Activated T-cell treated with anti-CD3 and anti-CD28 coated beads, Interleukin-2, amount 50 U/mL, for 24 hours (primary cell): ENCODE measurements around the gene FLVCR1.
"Not testable (repeated sequence)": the region's sequence is repeated elsewhere in the genome, so short reads cannot be mapped to it uniquely, and the experiment has no call there.

Source experiments
- DNase-seq: peaks from one replicate; pipeline ENCODE4 v3.0.0-alpha.2; 2020
- H3K27ac Mint-ChIP-seq: 2 replicates; pipeline ENCODE4 v1.8.0; 2020; ENCODE audit warnings: mild to moderate bottlenecking, mixed read lengths
- H3K27me3 Mint-ChIP-seq: 2 replicates; pipeline ENCODE4 v1.8.0; 2020; ENCODE audit warnings: mixed read lengths
- H3K36me3 Mint-ChIP-seq: 2 replicates; pipeline ENCODE4 v1.8.0; 2020; ENCODE audit warnings: low read depth, mixed read lengths
- H3K4me1 Mint-ChIP-seq: 2 replicates; pipeline ENCODE4 v1.8.0; 2020; ENCODE audit warnings: low read depth, mixed read lengths
- H3K4me3 Mint-ChIP-seq: 2 replicates; pipeline ENCODE4 v1.8.0; 2020; ENCODE audit warnings: mild to moderate bottlenecking, moderate library complexity, mixed read lengths
- H3K9me3 Mint-ChIP-seq: 2 replicates; pipeline ENCODE4 v1.8.0; 2020; ENCODE audit warnings: mixed read lengths

Gene FLVCR1

GRCh38 chr1:212857992-212858460 lies at the start of gene FLVCR1:
TSS of gene FLVCR1 (plus strand) at chr1:212858275. CDS start at chr1:212858453, 178 bp downstream.
- Mint-ChIP-seq H3K27me3 (no peaks in the 10 kb centered on the region), H3K4me3 (no peak within 1 kb of the TSS), H3K27ac (peak within 1 kb of the TSS; percentile 97), H3K4me1 (peaks cover 17% of the 10 kb centered on the region), H3K36me3 (peaks cover 24% of the 10 kb centered on the region), H3K9me3 (no peaks in the 10 kb centered on the region)
- peak; percentile 95 for DNase-seq

GRCh38 chr1:212814537-212815334 lies 43.3 kb upstream of the FLVCR1 start:
- Mint-ChIP-seq H3K27me3 (no peaks in the 10 kb centered on the region), H3K27ac (no peak overlapping the region), H3K9me3 (no peaks in the 10 kb centered on the region), H3K36me3 (peaks cover 11% of the 10 kb centered on the region), H3K4me3 (no peak overlapping the region), H3K4me1 (peaks cover 3% of the 10 kb centered on the region)
- DNase-seq: no peak

- DNase-seq: no peak
- peaks cover 4% of the 10 kb centered on the region for H3K4me1 Mint-ChIP-seq
- peaks cover 9% of the 10 kb centered on the region for H3K36me3 Mint-ChIP-seq
- no peaks in the 10 kb centered on the region for H3K9me3 Mint-ChIP-seq
- H3K27me3 Mint-ChIP-seq: no peaks in the 10 kb centered on the region
- no peak overlapping the region for H3K4me3 Mint-ChIP-seq
- no peak overlapping the region for H3K27ac Mint-ChIP-seq
These were observed 41.4 kb upstream of the FLVCR1 start for GRCh38 chr1:212816567-212817278.

- no peak for DNase-seq
- peaks cover 4% of the 10 kb centered on the region for H3K4me1 Mint-ChIP-seq
- peaks cover 11% of the 10 kb centered on the region for H3K36me3 Mint-ChIP-seq
- H3K9me3 Mint-ChIP-seq: peaks cover 3% of the 10 kb centered on the region
- no peaks in the 10 kb centered on the region for H3K27me3 Mint-ChIP-seq
- no peak overlapping the region for H3K4me3 Mint-ChIP-seq
- no peak overlapping the region for H3K27ac Mint-ChIP-seq
These were observed 38.3 kb upstream of the FLVCR1 start for GRCh38 chr1:212819726-212820125.

- H3K36me3 Mint-ChIP-seq: peaks cover 10% of the 10 kb centered on the region
- H3K9me3 Mint-ChIP-seq: peaks cover 14% of the 10 kb centered on the region
- DNase-seq: no peak
- no peak overlapping the region for H3K27ac Mint-ChIP-seq
- H3K4me3 Mint-ChIP-seq: no peak overlapping the region
- H3K27me3 Mint-ChIP-seq: no peaks in the 10 kb centered on the region
- H3K4me1 Mint-ChIP-seq: peaks cover 4% of the 10 kb centered on the region
These were observed 37.1 kb upstream of the FLVCR1 start for GRCh38 chr1:212820969-212821368.

- peaks cover 10% of the 10 kb centered on the region for H3K36me3 Mint-ChIP-seq
- DNase-seq: no peak
- peaks cover 21% of the 10 kb centered on the region for H3K9me3 Mint-ChIP-seq
- no peak overlapping the region for H3K4me3 Mint-ChIP-seq
- H3K27me3 Mint-ChIP-seq: peaks cover 6% of the 10 kb centered on the region
- peaks cover 4% of the 10 kb centered on the region for H3K4me1 Mint-ChIP-seq
- H3K27ac Mint-ChIP-seq: no peak overlapping the region
These were observed 35.1 kb upstream of the FLVCR1 start for GRCh38 chr1:212822956-212823355.

- Mint-ChIP-seq H3K9me3 (peaks cover 21% of the 10 kb centered on the region), H3K27me3 (peaks cover 6% of the 10 kb centered on the region), H3K36me3 (peaks cover 10% of the 10 kb centered on the region), H3K4me3 (no peak overlapping the region), H3K27ac (no peak overlapping the region), H3K4me1 (peaks cover 4% of the 10 kb centered on the region)
- no peak for DNase-seq
These were observed 33.9 kb upstream of the FLVCR1 start for GRCh38 chr1:212824201-212824600.

- Mint-ChIP-seq H3K9me3 (peaks cover 21% of the 10 kb centered on the region), H3K27ac (no peak overlapping the region), H3K36me3 (peaks cover 10% of the 10 kb centered on the region), H3K4me1 (no peaks in the 10 kb centered on the region), H3K4me3 (no peak overlapping the region), H3K27me3 (peaks cover 6% of the 10 kb centered on the region)
- no peak for DNase-seq
These were observed 32.1 kb upstream of the FLVCR1 start for GRCh38 chr1:212825798-212826452.

- Mint-ChIP-seq H3K4me3 (no peak overlapping the region), H3K4me1 (no peaks in the 10 kb centered on the region), H3K36me3 (peaks cover 10% of the 10 kb centered on the region), H3K27ac (no peak overlapping the region), H3K9me3 (peaks cover 21% of the 10 kb centered on the region), H3K27me3 (peaks cover 6% of the 10 kb centered on the region)
- DNase-seq: no peak
These were observed 30.8 kb upstream of the FLVCR1 start for GRCh38 chr1:212827171-212827776.

GRCh38 chr1:212827831-212828278 lies 30.2 kb upstream of the FLVCR1 start:
- Mint-ChIP-seq H3K36me3 (peaks cover 10% of the 10 kb centered on the region), H3K27me3 (peaks cover 6% of the 10 kb centered on the region), H3K4me1 (no peaks in the 10 kb centered on the region), H3K9me3 (peaks cover 21% of the 10 kb centered on the region), H3K27ac (no peak overlapping the region), H3K4me3 (no peak overlapping the region)
- no peak for DNase-seq

GRCh38 chr1:212828395-212828794 lies 29.7 kb upstream of the FLVCR1 start:
- H3K27me3 Mint-ChIP-seq: peaks cover 6% of the 10 kb centered on the region
- H3K36me3 Mint-ChIP-seq: peaks cover 10% of the 10 kb centered on the region
- H3K27ac Mint-ChIP-seq: no peak overlapping the region
- no peak overlapping the region for H3K4me3 Mint-ChIP-seq
- no peaks in the 10 kb centered on the region for H3K4me1 Mint-ChIP-seq
- H3K9me3 Mint-ChIP-seq: peaks cover 21% of the 10 kb centered on the region
- no peak for DNase-seq

- H3K9me3 Mint-ChIP-seq, DNase-seq, H3K4me1 Mint-ChIP-seq, H3K27ac Mint-ChIP-seq, H3K36me3 Mint-ChIP-seq, H3K4me3 Mint-ChIP-seq, H3K27me3 Mint-ChIP-seq: not testable (repeated sequence)
These were observed 24.6 kb upstream of the FLVCR1 start for GRCh38 chr1:212833211-212834207.

- H3K9me3 Mint-ChIP-seq: no peaks in the 10 kb centered on the region
- no peaks in the 10 kb centered on the region for H3K36me3 Mint-ChIP-seq
- H3K27me3 Mint-ChIP-seq: no peaks in the 10 kb centered on the region
- H3K4me3 Mint-ChIP-seq: no peak overlapping the region
- H3K27ac Mint-ChIP-seq: no peak overlapping the region
- no peak for DNase-seq
- peaks cover 6% of the 10 kb centered on the region for H3K4me1 Mint-ChIP-seq
These were observed 19.9 kb upstream of the FLVCR1 start for GRCh38 chr1:212838145-212838544.
